SU-DHL-6 (cell line): ENCODE results near the gene CUEDC1.

Experiments
- CTCF ChIP-seq: fragments of 200-600 bp; sonication (generic); IDR thresholded peaks from one replicate; pipeline ENCODE4 v1.5.1; 2017; ENCODE audit warnings: antibody characterized with exemption, mild to moderate bottlenecking, low read length, moderate library complexity; ENCODE audit not compliant: insufficient read depth, poor library complexity, severe bottlenecking
- EZH2phosphoT487 ChIP-seq: fragments of 200-600 bp; sonication (generic), shearing (Covaris generic); conservative IDR thresholded peaks from 2 replicates; pipeline ENCODE4 v1.6.1; 2018; ENCODE audit warnings: mild to moderate bottlenecking, antibody characterized with exemption, low read length, moderate library complexity, mixed read lengths

GRCh38 chr17:57919918-57920317, 35.3 kb downstream of the CUEDC1 start:
- TF ChIP-seq CTCF (no peak), EZH2phosphoT487 (no peak)
